ENCODE measurements around the gene LIPA.

LIPA gene

GRCh38 chr10:89238956-89239644 is 12.5 kb downstream of the LIPA start:
- DNase-seq: no peak

GRCh38 chr10:89237849-89238248 is 13.7 kb downstream of the LIPA start:
- DNase-seq: no peak

DNA sequence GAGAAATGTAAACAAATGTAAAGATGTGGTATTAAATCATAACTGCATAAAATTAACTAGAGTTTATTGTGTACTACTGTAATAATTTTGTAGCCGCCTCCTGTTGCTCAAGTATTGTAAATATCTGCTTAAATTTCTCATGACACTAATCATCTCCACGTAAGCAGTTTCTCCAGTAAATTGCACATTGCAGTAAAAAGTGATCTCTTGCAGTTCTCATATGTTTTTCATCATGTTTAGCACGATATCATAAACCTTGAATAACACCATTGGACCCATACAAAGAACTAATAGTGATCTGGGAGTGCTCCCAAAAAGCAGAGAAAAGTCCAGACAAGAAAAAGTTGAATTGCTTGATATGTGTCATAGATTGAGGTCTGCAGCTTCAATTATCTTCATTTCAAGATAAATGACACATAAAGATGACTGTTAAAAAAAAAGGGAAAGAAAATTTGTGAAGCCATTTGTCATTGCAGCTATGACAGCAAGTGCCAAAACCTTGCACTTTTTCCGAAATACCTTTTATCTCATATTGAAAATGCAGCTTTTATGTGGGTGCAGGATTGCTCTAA is 15.3 kb downstream of the LIPA start:
- DNase-seq: no peak

DNA sequence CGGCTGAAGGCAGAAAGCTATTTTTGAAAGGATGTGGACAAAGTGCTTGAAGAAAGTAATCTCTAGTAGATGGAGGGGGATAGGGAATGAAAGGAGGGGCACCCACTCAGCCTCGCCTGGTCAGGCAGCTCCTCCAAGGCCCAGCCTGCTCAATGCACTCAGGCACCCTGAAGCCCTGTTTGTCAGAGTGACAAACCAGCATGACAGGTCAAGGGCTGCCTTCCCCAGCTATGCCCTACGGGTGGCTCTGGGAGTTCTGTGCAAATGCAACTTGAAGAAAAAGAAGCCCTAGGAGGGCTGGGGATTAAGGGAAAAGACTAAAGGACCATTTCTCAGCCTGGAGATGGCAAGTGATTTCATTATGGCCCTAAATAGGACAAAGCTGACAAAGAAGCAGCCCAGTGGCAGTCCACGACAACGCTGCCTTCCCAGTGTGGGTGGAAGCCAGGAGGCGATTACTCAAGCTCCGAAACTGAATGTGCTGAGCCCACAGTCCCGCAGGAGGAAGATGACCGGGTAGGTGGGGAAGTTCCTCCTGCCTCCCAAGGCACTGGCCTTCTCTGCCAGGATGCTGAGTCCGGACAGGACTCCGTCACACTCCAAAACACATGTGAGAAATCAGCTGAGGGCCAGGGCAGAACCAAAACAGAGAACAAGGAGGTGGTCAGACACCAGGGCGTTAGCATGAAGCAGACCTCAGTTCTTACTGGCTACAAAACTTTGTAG is 16.3 kb downstream of the LIPA start:
- peak; percentile 41 for DNase-seq

- no peak for DNase-seq
Observed at GRCh38 chr10:89233033-89233432, 18.5 kb downstream of the LIPA start.

- no peak for DNase-seq
Observed at GRCh38 chr10:89228962-89229361, 22.6 kb downstream of the LIPA start.

DNA sequence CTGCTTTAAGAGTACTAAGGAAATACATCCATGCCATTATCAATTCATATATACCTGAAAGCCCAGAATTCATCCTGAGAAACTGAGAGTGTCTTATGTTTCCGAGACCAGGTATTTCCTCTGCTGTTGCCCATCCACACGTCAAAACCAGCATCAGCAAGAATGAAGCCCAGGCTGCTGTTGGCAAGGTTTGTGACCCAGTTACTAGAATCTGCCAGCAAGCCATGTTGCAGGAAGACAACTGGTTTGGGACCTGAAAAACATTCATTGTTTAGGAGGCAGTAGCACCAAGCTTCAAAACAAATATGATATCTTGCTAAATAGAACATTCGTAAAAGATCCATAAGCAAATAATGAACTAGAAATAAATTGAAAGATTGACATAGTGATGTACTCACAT is 23.4 kb downstream of the LIPA start:
- no peak for DNase-seq

DNA sequence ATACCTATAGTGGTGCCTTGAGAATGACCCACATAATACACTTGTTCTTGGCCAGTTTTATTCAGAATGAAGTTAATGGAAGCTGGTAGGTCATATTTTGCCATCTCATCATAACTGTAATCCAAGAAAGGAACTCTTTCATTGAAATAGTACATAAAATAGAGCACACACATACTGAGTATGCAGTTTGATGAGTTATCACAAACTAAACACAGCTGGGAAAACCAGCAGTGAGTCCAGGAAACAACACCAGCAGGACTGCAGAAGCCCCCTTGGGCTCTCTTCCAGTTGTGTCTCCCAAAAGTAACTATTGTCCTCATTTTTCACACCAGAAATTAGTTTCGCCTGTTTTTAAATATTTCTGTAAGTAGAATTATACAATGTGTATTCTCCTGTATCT is 24.7 kb downstream of the LIPA start:
- no peak for DNase-seq

DNA sequence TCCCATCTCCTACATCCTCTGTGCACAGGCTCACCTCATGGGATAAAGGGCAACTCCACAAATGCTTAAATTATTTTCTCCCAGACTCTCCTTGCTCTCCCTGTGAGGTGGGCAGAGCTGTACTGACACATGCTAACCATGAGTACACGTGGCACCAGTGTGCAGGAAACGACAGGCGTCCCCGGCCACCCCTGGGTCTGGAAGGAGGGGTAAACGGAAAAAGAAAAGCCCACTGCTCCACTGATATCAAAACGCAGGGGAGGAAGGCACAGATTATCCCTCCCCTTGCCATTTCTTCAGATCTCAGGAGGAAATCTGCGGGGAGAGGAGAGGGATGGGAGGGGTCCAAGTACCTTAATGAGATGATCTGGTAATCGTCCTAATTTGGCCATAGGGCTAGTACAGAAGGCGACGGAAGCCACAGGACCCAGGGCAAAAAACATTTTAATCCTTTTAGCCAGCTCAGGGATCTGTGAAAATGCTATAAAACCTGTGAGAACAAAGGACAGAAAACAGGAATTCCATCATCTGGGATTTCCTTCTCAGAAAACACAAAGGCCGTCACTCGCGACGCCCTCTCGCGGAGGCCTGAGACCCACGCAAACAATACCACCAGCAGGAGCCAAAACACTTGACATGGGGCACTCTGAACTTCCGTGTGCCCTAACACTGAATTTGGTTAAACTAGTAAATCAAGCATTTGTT is 26.7 kb downstream of the LIPA start:
- no peak for DNase-seq

GRCh38 chr10:89221919-89222318 is 29.7 kb downstream of the LIPA start:
- no peak for DNase-seq

- DNase-seq: no peak
Observed at GRCh38 chr10:89219513-89220218, 31.9 kb downstream of the LIPA start.

DNA sequence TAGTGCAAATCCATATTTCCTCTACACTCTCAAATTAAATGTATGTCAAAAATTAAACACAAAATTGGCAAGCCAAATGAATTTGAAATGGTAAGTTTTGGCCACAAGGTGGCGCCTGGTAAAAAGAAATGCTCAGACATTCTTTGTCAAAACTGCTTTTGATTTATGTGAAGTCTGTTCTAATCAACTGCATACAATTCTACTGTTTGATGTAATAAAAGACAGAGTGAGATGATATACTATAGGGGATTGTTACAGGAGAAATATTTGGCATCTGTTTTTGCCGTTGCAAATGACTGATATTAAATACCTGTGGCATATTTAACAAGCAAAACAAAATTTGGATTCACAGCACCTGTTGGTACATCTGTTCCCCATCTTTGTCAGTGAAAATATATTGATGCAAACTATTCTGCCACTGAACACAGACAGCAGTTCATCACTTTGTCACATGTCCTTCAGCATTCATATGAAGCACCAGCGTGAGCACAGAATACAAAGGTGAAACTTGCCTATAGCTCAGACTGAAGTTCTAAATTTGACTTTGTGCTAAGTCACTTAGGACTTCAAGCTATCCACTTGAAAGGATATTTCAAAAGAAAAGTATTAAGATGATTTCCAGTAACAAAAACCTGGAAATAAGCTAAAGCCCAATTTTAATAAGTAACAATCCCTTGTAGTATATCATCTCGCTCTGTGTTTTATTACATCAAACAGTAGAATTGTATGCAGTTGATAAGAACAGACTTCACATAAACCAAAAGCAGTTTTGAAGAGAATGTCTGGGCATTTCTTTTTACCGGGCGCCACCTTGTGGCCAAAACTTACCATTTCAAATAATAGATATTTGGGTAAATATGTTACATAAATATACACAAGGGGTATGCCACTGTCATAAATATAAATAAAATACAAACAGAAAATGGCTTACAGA is 34.3 kb downstream of the LIPA start:
- DNase-seq: no peak

GRCh38 chr10:89216056-89216455 is 35.5 kb downstream of the LIPA start:
- no peak for DNase-seq

GRCh38 chr10:89215511-89215910 is 36.1 kb downstream of the LIPA start:
- DNase-seq: no peak

DNA sequence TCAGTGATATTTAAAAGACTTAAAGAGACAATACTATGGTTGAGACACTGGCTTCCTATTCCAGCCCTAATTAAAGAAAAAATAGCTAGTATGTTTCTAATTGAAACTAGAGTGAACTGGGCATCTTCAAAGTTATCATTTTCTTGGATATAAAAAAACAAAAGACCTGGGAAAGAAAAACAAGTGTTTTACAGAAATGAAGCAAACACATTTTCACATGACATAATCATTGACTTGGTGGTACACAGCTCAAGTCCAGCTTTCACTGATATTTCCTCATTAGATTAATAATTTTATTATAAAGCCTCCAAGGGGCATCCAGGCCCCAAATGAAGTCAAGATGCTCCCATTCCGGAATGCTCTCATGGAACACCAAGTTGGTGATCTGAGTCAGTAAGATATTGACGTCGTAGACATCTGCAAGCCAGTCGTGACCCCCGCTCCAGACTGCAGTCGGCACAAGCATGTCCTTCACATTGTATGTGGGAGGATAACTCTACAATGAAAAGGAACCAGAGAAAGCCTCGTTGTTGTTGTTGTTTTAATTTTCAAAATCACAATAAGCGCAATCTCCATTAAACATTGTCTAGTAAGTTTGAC is 36.9 kb downstream of the LIPA start:
- DNase-seq: no peak

DNA sequence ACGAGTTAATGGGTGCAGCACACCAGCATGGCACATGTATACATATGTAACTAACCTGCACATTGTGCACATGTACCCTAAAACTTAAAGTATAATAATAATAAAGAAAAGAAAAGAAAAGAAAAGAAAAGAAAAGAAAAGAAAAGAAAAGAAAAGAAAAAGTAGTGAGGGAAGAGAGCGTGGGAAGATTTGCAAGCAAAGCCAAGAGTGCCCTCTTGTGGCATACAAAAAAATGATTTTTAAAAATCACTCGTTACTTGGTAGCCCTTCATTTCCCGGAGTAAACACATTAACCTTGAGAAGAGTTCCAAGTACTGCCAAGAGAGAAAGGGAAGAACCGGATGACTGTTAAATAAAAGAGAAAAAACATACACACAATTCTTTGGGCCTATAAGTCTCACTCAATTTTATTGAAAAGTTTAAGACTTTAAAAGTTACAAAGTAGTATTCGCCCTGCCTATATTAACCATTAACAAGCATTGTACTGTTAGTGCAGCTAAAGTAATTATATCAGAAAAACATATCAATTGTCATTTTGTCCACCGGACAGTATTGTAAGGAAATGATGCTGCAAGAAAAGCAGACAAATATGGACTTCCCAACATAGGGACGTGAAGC is 38.3 kb downstream of the LIPA start:
- DNase-seq: no peak

GRCh38 chr10:89210794-89211425 is 40.7 kb downstream of the LIPA start:
- no peak for DNase-seq

DNA sequence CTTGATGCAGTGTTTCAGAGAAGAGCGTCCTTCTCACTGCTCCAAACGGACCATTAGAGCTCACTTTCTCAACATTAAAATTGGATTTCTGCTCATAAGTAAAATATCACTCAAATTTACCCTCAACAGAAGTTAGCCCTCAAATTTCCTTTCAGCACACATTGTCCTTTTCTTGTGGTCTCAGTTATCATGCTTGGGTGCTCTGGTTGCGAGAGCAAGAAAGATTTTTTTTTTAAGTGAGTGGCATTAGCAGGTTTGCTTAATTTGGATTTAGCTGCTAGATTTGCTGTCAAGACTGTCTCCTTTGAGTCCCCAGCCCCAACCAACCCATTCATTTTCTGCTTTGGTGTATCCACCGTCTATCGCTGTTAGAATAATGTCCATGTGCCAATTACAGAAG is 41.9 kb downstream of the LIPA start:
- DNase-seq: no peak

DNA sequence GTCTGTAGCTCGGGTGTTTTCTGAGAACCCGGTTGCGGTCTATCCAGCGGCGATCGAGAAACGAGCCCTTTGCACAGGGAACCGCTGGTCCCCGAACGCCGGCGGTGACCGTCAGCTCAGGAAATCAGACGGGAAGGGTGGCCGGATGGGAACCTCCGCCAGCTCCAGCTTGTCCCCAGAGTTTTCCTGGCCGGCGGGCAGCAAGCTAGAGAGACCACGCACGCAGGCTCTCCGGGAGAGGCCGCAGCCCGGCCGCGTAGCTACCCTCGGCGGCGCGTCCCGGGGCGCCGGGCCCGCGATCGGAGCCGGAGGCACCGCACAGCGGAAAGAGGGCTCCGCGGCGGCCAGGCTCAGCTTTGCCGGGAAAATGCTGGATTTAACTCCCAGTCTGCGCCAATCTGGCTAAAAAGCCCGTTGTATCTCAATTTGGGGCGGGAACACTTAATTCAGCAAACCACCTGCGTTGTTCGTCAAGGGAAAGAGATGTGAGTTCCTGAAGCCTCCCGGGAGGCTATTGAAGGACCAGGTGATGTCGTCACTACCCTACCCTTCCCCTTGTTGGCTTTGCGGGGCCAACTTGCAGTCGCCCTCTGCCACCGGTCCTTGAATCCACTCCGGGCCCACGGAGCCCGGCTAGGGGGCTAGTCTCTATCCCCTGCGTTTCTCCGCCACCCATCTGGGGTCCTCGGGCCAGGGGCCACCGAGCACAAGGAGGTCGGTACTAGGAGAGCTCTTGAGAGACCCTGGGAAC is 43.6 kb downstream of the LIPA start:
- peak; percentile 57 for DNase-seq

Measured in left hindlimb (tissue), 1 donor.